AG09319 (cell line): ENCODE measurements around the gene MAML3.

Experiments
- DNase-seq: peaks from one replicate; pipeline ENCODE4 v3.0.0-alpha.2; 2010; ENCODE audit warnings: low read depth; ENCODE audit errors: extremely low read depth
- TF ChIP-seq, protein P1 (sequence below): IDR thresholded peaks from 2 replicates; pipeline ENCODE4 v1.5.1; 2011; ENCODE audit warnings: low read depth, mild to moderate bottlenecking, inconsistent platforms, low read length, moderate library complexity

The MAML3 gene

DNA sequence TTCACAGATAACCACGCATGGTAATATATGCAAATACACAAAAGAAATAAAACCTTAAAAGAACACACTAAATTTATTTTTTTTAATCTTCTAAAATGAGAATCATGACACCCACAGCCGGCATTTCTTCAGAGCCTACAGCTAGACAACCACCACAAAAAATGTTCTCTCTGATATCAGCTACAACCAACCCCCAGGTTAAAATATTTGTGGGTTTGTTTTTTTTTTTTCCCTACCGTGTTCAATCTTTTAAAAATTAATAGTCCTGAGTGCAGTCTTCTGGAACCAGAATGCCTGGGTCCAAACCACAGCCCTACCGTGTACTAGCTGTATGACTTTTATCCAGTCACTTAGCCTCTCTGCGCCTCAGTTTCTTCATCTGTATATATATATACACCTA lies 36.0 kb downstream of the MAML3 start:
- TF ChIP-seq, protein P1, sequence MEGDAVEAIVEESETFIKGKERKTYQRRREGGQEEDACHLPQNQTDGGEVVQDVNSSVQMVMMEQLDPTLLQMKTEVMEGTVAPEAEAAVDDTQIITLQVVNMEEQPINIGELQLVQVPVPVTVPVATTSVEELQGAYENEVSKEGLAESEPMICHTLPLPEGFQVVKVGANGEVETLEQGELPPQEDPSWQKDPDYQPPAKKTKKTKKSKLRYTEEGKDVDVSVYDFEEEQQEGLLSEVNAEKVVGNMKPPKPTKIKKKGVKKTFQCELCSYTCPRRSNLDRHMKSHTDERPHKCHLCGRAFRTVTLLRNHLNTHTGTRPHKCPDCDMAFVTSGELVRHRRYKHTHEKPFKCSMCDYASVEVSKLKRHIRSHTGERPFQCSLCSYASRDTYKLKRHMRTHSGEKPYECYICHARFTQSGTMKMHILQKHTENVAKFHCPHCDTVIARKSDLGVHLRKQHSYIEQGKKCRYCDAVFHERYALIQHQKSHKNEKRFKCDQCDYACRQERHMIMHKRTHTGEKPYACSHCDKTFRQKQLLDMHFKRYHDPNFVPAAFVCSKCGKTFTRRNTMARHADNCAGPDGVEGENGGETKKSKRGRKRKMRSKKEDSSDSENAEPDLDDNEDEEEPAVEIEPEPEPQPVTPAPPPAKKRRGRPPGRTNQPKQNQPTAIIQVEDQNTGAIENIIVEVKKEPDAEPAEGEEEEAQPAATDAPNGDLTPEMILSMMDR, result no peak

DNA sequence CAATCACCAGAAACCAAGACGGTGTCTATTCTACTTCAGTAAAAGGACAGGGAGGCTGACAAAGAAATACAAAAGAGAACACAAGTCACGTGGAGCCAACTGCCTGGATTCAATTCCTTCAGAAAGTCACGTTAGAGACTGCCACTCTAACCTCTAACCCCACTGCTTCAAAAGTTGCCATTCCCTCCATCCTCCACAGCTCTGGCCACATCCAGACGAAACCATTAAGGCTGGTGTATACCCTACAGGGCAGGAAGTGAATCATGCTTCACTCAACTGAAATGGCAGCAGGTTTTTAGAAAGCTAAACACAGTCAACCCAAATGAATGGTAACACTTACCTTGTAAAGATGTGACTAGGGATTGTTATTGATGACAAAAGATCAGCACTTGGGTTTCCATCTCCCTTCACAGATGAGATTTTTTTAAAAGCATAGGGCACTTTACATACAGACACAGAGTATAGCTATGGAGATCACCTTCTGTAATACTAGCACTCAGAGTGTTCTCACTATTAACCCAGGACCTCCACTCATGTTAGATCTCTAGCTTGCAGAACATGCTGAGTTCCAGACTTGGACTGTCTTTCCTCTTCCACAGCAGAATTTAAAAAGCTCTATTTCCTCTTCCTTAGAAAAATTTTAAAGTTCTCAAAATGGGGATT lies 37.4 kb downstream of the MAML3 start:
- TF ChIP-seq, protein P1, result no peak
- DNase-seq, result no peak

More for the DNA sequence above, 36.0 kb downstream of the MAML3 start:
- DNase-seq, result no peak

DNA sequence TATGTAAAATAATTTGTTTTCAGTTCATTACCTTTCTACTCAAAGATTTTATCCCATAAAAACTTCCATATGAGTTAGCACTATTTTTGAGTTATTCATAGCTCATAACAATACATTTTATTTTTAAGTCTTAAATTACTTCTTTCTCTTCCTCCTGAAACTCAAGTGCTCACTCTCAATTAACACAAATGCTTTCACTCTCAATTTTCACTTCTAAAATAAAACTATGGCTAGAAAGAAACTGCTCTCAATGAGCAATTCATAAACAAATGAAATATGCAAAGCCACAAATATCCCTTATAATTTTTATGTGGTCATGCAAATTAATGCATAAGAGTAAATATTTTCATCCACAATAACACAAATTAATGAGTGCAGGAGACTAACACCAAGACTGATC lies 38.8 kb downstream of the MAML3 start:
- TF ChIP-seq, protein P1, result no peak
- DNase-seq, result no peak

DNA sequence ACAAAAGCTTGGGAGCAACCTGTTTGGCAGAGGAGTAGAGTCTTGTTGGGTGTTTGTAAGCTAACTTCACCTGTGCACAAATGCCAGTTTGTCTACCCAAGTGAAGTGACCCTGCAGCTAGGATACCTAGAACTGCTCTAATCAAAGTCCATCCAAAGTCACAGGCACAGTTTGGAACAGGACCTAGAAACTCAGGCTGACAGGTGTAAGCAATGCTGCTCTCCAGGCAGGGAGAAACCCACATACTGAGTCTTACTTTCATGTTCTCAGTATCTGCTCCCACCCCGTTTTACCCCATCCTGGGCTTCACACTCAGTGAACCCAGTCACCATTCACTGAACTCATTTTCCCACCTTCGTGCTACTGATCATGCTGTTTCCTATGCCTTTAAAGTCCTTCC lies 40.3 kb downstream of the MAML3 start:
- no peak for DNase-seq
- TF ChIP-seq, protein P1, result no peak

DNA sequence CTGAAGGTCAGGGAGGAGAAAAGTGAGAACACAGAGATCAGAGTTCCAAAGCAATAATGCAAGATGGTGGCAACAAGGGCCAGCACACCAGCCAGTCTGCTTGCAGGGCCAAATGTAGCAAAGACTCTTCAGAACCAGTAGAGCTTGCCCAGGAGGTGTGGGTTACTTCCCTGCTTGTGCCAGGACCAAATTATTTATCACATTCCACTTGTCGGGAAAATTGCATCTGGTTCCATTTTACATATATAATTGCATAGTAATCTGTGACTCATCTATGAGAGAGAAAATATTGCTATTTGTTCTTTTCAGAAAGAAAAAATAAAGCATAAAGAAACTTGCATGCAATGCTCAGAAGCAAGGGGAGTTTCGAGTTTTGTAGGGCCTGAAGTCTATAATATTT lies 41.4 kb downstream of the MAML3 start:
- TF ChIP-seq, protein P1, result no peak
- no peak for DNase-seq

DNA sequence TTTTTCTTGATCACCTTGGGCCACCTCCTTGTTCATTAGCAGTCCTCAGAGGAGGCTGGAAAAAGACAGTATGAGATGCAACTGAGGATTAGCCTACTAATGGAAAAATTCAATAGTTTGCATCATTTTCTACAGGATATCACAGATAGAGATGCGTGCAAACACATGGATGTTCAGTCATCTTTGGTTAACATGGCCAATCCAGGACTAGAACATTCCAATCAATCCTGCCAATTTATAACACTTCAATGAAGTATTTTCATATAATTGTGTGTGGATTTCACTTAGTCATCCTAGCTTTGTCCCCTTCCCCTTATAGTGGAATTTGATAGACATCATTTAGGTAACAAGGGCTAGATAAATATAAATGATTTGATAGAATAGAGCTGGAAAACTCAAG lies 42.7 kb downstream of the MAML3 start:
- TF ChIP-seq, protein P1, result no peak
- DNase-seq, result no peak

DNA sequence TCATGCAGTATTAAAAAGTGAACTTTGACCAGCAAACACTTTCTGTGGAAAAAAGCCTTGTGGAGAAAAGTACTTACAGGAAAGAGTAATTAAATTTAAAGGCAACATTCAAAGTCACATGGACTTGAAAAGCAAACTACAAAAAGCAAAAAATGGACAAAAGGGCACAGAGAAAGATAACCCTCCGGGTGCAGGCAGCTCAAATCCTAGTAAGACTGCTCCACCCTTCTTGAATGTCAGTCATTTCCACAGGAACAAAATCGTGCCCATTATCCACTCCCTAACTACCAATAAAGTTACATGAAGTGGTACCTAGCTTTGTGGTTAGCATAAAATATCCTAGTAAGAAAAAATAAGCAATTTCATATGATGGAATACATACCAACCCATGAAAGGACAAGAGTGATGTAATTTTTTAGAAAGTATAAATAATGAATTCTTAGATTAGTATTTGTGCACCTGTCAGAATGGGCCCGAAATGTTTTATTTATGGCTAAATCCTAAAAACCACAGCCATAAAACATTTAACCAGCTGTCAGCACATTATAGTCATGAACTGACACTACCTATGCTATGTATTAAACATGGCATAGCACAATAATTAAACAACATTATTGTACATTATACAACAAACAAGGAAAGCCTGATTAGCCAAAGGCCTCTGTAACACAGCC lies 43.3 kb downstream of the MAML3 start:
- DNase-seq, result no peak
- TF ChIP-seq, protein P1, result no peak
